HG02970 (cell line): ENCODE results near the gene SMG9.

Experiments
- ATAC-seq: cut with Tn5 transposase; IDR thresholded peaks from one replicate; pipeline ENCODE4 v1.9.1; 2021; ENCODE audit warnings: mild to moderate bottlenecking, moderate library complexity, moderate number of reproducible peaks; ENCODE audit not compliant: unreplicated experiment, low FRiP score

SMG9 gene

GRCh38 chr19:43726736-43727592, 27.8 kb downstream of the SMG9 start:
- ATAC-seq, result no peak

GRCh38 chr19:43725468-43725867, 29.3 kb downstream of the SMG9 start:
- ATAC-seq, result no peak

- no peak for ATAC-seq
Observed at GRCh38 chr19:43724896-43725295, 29.9 kb downstream of the SMG9 start.

GRCh38 chr19:43723588-43723987, 31.2 kb downstream of the SMG9 start:
- ATAC-seq, result no peak

GRCh38 chr19:43721469-43722048, 33.2 kb downstream of the SMG9 start:
- ATAC-seq, result no peak

GRCh38 chr19:43720936-43721335, 33.8 kb downstream of the SMG9 start:
- no peak for ATAC-seq

- no peak for ATAC-seq
Observed at GRCh38 chr19:43719918-43720317, 34.8 kb downstream of the SMG9 start.

GRCh38 chr19:43719378-43719868, 35.3 kb downstream of the SMG9 start:
- no peak for ATAC-seq

- no peak for ATAC-seq
Observed at GRCh38 chr19:43718627-43719377, 36.0 kb downstream of the SMG9 start.

- ATAC-seq, result no peak
Observed at GRCh38 chr19:43715776-43716175, 39.0 kb downstream of the SMG9 start, which contains the start of gene IRGC. TSS of gene IRGC (plus strand) at chr19:43716076. CDS start at chr19:43718559, 2,483 bp downstream.

GRCh38 chr19:43713208-43713607, 41.6 kb downstream of the SMG9 start:
- no peak for ATAC-seq

GRCh38 chr19:43711751-43712355, 42.9 kb downstream of the SMG9 start:
- ATAC-seq, result no peak

- no peak for ATAC-seq
Observed at GRCh38 chr19:43708716-43709115, 46.0 kb downstream of the SMG9 start.

GRCh38 chr19:43707158-43707712, 47.5 kb downstream of the SMG9 start:
- ATAC-seq, result no peak

GRCh38 chr19:43705729-43706128, 49.0 kb downstream of the SMG9 start:
- no peak for ATAC-seq

- no peak for ATAC-seq
Observed at GRCh38 chr19:43704002-43704705, 50.6 kb downstream of the SMG9 start.

GRCh38 chr19:43700395-43701000, 54.3 kb downstream of the SMG9 start:
- no peak for ATAC-seq

- ATAC-seq, result no peak
Observed at GRCh38 chr19:43699506-43700394, 55.0 kb downstream of the SMG9 start.
